NB4 (cell line): ENCODE data around the gene MUSTN1.

ENCODE experiments used
- CTCF ChIP-seq: IDR thresholded peaks from one replicate; pipeline ENCODE4 v1.5.1; 2012; ENCODE audit warnings: low read depth, low read length
- MAX ChIP-seq: IDR thresholded peaks from 2 replicates; pipeline ENCODE4 v1.6.1; 2011; ENCODE audit warnings: low read depth, low read length
- POLR2A ChIP-seq: IDR thresholded peaks from 2 replicates; pipeline ENCODE4 v1.6.1; 2011; ENCODE audit warnings: mild to moderate bottlenecking; ENCODE audit not compliant: insufficient read length; ENCODE audit errors: extremely low read depth

- TF ChIP-seq POLR2A (no peak), CTCF (no peak), MAX (no peak)
These were observed 41.7 kb downstream of the MUSTN1 start for GRCh38 chr3:52792961-52793695.
